Thoracic aorta endothelial cell (primary cell): ENCODE data around the gene IARS1. TPM values are rescaled to one million over a fixed set of nuclear protein-coding genes. Genes with fewer than 3 reads are reported as not detected.

Experiments used
- small RNA-seq: library from RNA; depleted of rRNA; stranded (forward); fragments of <200 nt; gene quantifications from one replicate; pipeline ENCODE3, GENCODE V24; 2012
- total RNA-seq: library from RNA; depleted of rRNA; stranded (reverse); fragments of >200 nt; gene quantifications from 2 replicates; pipeline ENCODE4 v1.2.3, GENCODE V29; 2012

IARS1 gene
- total RNA-seq, result 292 and 302 TPM in 2 replicates

DNA sequence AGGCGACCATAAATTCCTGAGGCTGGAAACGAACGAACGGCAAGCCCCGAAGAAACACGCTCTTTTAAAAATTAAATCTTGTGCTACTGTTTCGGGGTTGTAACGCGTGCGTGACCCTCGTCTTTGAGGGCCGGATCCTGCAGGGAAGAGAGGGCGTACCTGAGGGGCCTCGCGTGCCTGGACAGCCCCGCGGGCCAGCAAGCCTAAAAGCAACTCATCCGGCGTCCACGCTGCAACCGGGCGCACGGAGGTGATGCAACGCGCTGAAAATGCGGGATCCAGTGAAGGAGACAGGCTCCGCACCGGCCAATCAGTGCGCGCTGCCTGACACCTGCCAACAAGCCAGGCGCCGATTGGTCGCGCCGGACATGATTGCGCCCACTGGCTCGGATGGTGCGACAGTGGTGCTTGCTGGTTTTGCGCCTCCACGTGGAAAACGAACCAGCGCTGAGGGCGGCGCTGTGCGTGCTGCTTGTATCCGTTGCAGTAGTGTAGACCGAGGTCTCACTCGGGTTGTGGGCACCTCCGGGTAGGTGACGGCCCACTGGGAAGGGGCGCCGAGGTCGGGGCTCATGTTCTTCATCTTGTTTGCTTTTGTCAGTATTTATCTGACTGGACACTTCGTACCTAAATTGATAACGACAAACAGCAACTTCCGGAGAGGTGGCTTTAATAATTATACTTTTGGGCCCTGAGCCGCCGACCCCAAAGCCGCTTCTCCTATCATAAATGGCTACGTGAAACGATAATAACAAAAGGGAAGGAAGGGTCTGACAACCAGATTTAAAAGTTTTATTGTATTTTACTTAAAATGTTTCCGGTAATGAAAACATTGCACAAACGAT is at the start of gene IARS1:
Gene IARS1, minus strand, starts transcription at position 246 of the 845 bp plus-strand sequence. CDS start 4,278 bp downstream, outside the sequence.

DNA sequence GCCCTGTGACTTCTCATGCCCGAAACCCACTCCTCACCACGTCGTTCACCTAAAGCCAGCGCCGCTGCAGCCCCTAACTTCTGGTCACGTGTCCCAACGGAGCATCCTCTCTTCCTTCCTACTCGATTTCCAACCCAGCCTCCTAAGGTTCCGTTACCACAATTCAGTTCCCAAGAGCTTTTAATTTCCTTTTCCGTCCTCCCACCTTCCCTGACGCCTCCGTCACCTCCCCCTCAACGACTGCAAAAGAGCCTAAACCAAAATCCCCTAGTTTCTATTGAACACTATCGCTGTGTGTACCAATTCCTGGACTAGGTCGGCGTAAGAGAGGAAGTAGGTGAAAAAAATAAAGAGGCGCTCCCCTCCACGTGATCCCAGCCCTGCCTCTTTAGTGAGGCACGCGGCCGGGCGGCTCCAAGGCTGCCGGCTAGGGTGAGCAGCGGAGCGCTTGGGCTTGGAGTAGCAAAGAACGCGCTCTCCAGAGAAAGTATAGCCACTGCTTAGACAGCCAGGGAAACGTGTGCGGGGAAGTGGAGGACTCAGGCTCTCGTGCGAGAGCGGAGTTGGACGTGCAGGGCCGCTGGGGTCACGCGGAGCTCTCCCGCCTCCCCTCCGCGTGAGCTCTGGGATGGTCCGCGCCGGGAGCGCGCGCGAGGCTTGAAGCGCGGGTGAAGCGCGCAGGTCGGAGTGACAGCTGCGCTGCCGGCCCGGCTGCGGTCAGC is 31.9 kb upstream of the IARS1 start, which contains the start of the genes CENPP and NOL8:
Gene CENPP, plus strand, starts transcription at position 685 of the 722 bp plus-strand sequence.
Gene NOL8, minus strand, starts transcription at position 82 of the 722 bp plus-strand sequence. CDS start 1,189 bp downstream, outside the sequence.

Small RNA genes within 50 kb of the gene (small RNA-seq; reads per million reads assigned to genes)
- gene MIR3651, result not detected
- 26.7 reads per million, percentile 96 among the genes with 10 or more reads in this experiment for gene SNORA84

Other genes with a start within 250 kb of the IARS1 start
- gene SPTLC1, start 178.3 kb downstream of the IARS1 start, total RNA-seq, result 132 and 133 TPM in 2 replicates
- 43.2 and 45.9 TPM in 2 replicates for gene NOL8, start 31.7 kb upstream of the IARS1 start, total RNA-seq
- 10.2 and 11.6 TPM in 2 replicates for gene CENPP, start 32.3 kb upstream of the IARS1 start, total RNA-seq
- gene OGN, start 110.9 kb upstream of the IARS1 start, total RNA-seq, result under 0.01 and 0.07 TPM in 2 replicates
- gene OMD, start 130.8 kb upstream of the IARS1 start, total RNA-seq, result not detected in 2 replicates
- under 0.01 TPM in 1 of 2 replicates, not detected in the other for gene ASPN, start 188.8 kb upstream of the IARS1 start, total RNA-seq
- gene ECM2, start 242.3 kb upstream of the IARS1 start, total RNA-seq, result 0.07 and 0.27 TPM in 2 replicates